K562 (cell line): Measurements from ENCODE around the gene ERGIC1. TPM values are rescaled to one million over a fixed set of nuclear protein-coding genes. Genes with fewer than 3 reads are reported as not detected.

Source experiments
- ADNP ChIP-seq: fragments of 200-800 bp; sonication (Bioruptor generic); IDR thresholded peaks from 2 replicates; pipeline ENCODE4 v1.6.1; 2016; ENCODE audit warnings: missing genetic modification characterization, missing compliant biosample characterization
- EP400 ChIP-seq: fragments of 450-650 bp; IDR thresholded peaks from 2 replicates; pipeline ENCODE4 v1.6.1; 2017; ENCODE audit warnings: antibody characterized with exemption, mild to moderate bottlenecking, moderate library complexity
- FOSL1 ChIP-seq: fragments of 200-800 bp; sonication (Bioruptor generic); conservative IDR thresholded peaks from 2 replicates; pipeline ENCODE4 v1.6.1; 2016; ENCODE audit warnings: missing genetic modification characterization, missing compliant biosample characterization
- GATA2 ChIP-seq: sonication (generic); formaldehyde crosslinking; IDR thresholded peaks from 2 replicates; pipeline ENCODE4 v1.4.0; 2020; ENCODE audit warnings: mild to moderate bottlenecking, missing genetic modification reagents
- NR2C2 ChIP-seq, 2 experiments: fragments of 200-800 bp in 1 of 2; sonication (Bioruptor generic) in 1 of 2; sonication (generic) in 1 of 2; formaldehyde crosslinking in 1 of 2; IDR thresholded peaks; 2 replicates each; pipeline versions ENCODE4 v1.6.1 to v1.8.0; 2016 to 2022; ENCODE audit warnings: mild to moderate bottlenecking in 1 of 2, missing compliant biosample characterization in 1 of 2, missing genetic modification characterization in 1 of 2, missing genetic modification reagents in 1 of 2
- SRF ChIP-seq, 2 experiments: fragments of 250-450, 450-650 bp in 1 of 2; sonication (Bioruptor Pico) in 1 of 2; sonication (generic) in 1 of 2; formaldehyde crosslinking; IDR thresholded peaks; 2 replicates each; pipeline versions ENCODE4 v1.5.0 to v1.5.1; 2020 to 2022; ENCODE audit warnings: mild to moderate bottlenecking in 1 of 2, missing genetic modification reagents in 1 of 2
- ZNF282 ChIP-seq: sonication (generic); formaldehyde crosslinking; IDR thresholded peaks from 2 replicates; pipeline ENCODE4 v1.8.1; 2023; ENCODE audit warnings: missing genetic modification reagents
- polyA plus RNA-seq, 8 experiments: library from polyadenylated mRNA; depleted of rRNA in 4 of 8; stranded (reverse) in 5 of 8; unstranded in 3 of 8; fragments of >200 nt; fragmentation: Nextera tagmentation in 2 of 8; fragmentation: Illumina TruSeq in 1 of 8; extraction: Ambion mirVana in 2 of 8; extraction: Trizol in 1 of 8; gene quantifications; 2 replicates each; pipeline versions ENCODE4 v1.2.1 to v1.2.3, GENCODE V29; 2011 to 2014; ENCODE audit warnings: inconsistent platforms in 1 of 8, missing spikeins in 1 of 8
- total RNA-seq, 7 experiments: library from RNA; depleted of rRNA in 6 of 7; stranded (reverse); fragments of >200 nt in 6 of 7; fragmentation: Illumina TruSeq in 2 of 7; extraction: Trizol in 2 of 7; gene quantifications; 2 replicates each; pipeline versions ENCODE4 v1.2.1 to v1.2.3, GENCODE V29; 2011 to 2021; ENCODE audit warnings: low replicate concordance in 1 of 7
- TF ChIP-seq, protein P1 (sequence below): fragments of 450-650 bp; IDR thresholded peaks from 2 replicates; pipeline ENCODE4 v1.6.1; 2017; ENCODE audit warnings: antibody characterized with exemption, mild to moderate bottlenecking
- TF ChIP-seq, protein P2 (sequence below), 2 experiments: fragments of 450-650 bp in 1 of 2; sonication (generic) in 1 of 2; formaldehyde crosslinking in 1 of 2; IDR thresholded peaks; 2 replicates each; pipeline versions ENCODE4 v1.7.1 to v1.9.0; 2016 to 2022; ENCODE audit warnings: inconsistent platforms in 1 of 2, mild to moderate bottlenecking in 1 of 2, missing genetic modification reagents in 1 of 2

ERGIC1 gene
- total and polyA plus RNA-seq, 9 of the 15 experiments (the other 6 are each of a cell fraction or from before 2014, with no cell fraction given) = 5.5 to 68.4 (median 36.4) TPM

DNA sequence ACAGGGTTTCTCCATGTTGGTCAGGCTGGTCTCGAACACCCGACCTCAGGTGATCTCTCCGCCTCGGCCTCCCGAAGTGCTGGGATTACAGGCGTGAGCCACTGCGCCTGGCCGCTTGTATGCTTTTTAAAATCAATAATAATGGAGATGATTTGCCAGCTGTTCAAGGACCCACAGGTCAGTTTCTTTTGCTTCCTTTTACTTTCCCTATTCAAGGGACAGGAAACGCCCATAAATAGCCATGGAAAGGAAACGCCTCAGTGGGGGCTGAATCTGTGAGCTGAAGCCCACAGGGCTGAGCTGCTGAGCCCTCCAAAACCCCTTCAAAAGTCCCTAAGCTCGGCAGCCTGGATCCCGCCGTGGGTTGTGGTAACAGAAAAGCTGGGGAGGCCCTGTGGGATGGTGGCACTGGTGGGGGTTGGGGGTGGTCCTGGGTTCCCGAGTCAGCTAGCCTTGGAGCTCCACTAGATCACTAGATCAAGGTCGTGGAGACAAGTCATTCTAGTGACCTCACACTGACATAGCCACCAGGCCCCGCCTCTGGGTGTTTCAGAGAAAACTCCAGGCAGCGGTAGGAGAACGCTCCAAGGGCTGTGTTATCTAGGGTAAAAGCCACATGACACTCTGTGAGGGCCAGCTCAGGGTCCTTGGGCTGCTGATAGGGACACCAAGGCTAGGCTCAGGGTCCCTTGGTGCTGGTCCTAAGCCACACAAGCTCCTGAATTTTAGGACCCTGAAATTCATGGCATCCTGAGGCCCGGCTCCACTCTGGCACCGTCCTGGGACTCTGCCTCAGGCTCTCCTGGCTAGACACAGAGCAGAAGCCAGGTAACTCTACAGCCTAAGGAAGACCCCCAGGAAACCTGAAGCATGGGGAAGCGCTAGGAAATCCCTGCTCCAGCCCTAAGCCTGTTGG is 45.0 kb upstream of the ERGIC1 start (continued):
- TF ChIP-seq, protein P1, sequence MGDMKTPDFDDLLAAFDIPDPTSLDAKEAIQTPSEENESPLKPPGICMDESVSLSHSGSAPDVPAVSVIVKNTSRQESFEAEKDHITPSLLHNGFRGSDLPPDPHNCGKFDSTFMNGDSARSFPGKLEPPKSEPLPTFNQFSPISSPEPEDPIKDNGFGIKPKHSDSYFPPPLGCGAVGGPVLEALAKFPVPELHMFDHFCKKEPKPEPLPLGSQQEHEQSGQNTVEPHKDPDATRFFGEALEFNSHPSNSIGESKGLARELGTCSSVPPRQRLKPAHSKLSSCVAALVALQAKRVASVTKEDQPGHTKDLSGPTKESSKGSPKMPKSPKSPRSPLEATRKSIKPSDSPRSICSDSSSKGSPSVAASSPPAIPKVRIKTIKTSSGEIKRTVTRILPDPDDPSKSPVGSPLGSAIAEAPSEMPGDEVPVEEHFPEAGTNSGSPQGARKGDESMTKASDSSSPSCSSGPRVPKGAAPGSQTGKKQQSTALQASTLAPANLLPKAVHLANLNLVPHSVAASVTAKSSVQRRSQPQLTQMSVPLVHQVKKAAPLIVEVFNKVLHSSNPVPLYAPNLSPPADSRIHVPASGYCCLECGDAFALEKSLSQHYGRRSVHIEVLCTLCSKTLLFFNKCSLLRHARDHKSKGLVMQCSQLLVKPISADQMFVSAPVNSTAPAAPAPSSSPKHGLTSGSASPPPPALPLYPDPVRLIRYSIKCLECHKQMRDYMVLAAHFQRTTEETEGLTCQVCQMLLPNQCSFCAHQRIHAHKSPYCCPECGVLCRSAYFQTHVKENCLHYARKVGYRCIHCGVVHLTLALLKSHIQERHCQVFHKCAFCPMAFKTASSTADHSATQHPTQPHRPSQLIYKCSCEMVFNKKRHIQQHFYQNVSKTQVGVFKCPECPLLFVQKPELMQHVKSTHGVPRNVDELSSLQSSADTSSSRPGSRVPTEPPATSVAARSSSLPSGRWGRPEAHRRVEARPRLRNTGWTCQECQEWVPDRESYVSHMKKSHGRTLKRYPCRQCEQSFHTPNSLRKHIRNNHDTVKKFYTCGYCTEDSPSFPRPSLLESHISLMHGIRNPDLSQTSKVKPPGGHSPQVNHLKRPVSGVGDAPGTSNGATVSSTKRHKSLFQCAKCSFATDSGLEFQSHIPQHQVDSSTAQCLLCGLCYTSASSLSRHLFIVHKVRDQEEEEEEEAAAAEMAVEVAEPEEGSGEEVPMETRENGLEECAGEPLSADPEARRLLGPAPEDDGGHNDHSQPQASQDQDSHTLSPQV = peak; percentile 87; the same call in 1 of the 2 replicates
- TF ChIP-seq FOSL1 (tag) = peak; percentile 75
- TF ChIP-seq EP400 = peak; percentile 74
- TF ChIP-seq, protein P2, sequence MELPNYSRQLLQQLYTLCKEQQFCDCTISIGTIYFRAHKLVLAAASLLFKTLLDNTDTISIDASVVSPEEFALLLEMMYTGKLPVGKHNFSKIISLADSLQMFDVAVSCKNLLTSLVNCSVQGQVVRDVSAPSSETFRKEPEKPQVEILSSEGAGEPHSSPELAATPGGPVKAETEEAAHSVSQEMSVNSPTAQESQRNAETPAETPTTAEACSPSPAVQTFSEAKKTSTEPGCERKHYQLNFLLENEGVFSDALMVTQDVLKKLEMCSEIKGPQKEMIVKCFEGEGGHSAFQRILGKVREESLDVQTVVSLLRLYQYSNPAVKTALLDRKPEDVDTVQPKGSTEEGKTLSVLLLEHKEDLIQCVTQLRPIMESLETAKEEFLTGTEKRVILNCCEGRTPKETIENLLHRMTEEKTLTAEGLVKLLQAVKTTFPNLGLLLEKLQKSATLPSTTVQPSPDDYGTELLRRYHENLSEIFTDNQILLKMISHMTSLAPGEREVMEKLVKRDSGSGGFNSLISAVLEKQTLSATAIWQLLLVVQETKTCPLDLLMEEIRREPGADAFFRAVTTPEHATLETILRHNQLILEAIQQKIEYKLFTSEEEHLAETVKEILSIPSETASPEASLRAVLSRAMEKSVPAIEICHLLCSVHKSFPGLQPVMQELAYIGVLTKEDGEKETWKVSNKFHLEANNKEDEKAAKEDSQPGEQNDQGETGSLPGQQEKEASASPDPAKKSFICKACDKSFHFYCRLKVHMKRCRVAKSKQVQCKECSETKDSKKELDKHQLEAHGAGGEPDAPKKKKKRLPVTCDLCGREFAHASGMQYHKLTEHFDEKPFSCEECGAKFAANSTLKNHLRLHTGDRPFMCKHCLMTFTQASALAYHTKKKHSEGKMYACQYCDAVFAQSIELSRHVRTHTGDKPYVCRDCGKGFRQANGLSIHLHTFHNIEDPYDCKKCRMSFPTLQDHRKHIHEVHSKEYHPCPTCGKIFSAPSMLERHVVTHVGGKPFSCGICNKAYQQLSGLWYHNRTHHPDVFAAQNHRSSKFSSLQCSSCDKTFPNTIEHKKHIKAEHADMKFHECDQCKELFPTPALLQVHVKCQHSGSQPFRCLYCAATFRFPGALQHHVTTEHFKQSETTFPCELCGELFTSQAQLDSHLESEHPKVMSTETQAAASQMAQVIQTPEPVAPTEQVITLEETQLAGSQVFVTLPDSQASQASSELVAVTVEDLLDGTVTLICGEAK (IDR thresholded peaks at IDR 0.05) = 0 out of 2 replicates have a peak, but pooled peaks have one; percentile 51
- TF ChIP-seq, protein P2 (CRISPR knock-in tag; IDR thresholded peaks at IDR 0.05) = no peak
- peak; percentile 71 to 97; a peak in 3 of 4 replicates for TF ChIP-seq SRF (CRISPR knock-in tag; IDR thresholded peaks at IDR 0.05)
- TF ChIP-seq ZNF282 (CRISPR knock-in tag) = no peak
- no peak for TF ChIP-seq NR2C2 (CRISPR knock-in tag; IDR thresholded peaks at IDR 0.05)
- TF ChIP-seq NR2C2 (tag; IDR thresholded peaks at IDR 0.05) = peak; percentile 44; the same call in 1 of the 2 replicates
- TF ChIP-seq GATA2 (CRISPR knock-in tag) = peak; percentile 78
- peak; percentile 91; the same call in 1 of the 2 replicates for TF ChIP-seq ADNP (tag)
